ENCODE results near the gene NOD2. TPM values are rescaled to one million over a fixed set of nuclear protein-coding genes. Genes with fewer than 3 reads are reported as not detected.
A peak's percentile ranks its signal among the peaks of the same experiment; 100 is the strongest.

Gene NOD2
- total and polyA plus RNA-seq, 2 of the 13 experiments (the other 11 are each of a cell fraction or from before 2014, with no cell fraction given), result 0.27 to 0.81 TPM

GRCh38 chr16:50741225-50741780 lies 47.9 kb downstream of the NOD2 start (continued):
- no peak for TF ChIP-seq ZNF264 (CRISPR knock-in tag; IDR thresholded peaks at IDR 0.05)
- no peak for TF ChIP-seq TOPORS (CRISPR knock-in tag; IDR thresholded peaks at IDR 0.05)
- TF ChIP-seq ZNF138 (CRISPR knock-in tag; IDR thresholded peaks at IDR 0.05; ENCODE audit: low read depth), result no peak
- peak; percentile 67; the same call in 1 of the 2 replicates for TF ChIP-seq MEF2D (CRISPR knock-in tag; IDR thresholded peaks at IDR 0.05)
- TF ChIP-seq LRRFIP1 (CRISPR knock-in tag; conservative IDR thresholded peaks at IDR 0.05), result no peak
- TF ChIP-seq KDM1A (CRISPR knock-in tag; IDR thresholded peaks at IDR 0.05), result peak; percentile 93
- TF ChIP-seq ZNF839 (CRISPR knock-in tag; IDR thresholded peaks at IDR 0.05; ENCODE audit: borderline replicate concordance), result no peak; the same call in 1 of the 2 replicates
- TF ChIP-seq MEIS1 (CRISPR knock-in tag; IDR thresholded peaks at IDR 0.05; ENCODE audit: borderline replicate concordance), result peak; percentile 41; the same call in 1 of the 2 replicates
- TF ChIP-seq ZHX1 (CRISPR knock-in tag; IDR thresholded peaks at IDR 0.05; ENCODE audit: low read depth), result no peak
- no peak for TF ChIP-seq HCFC1 (IDR thresholded peaks at IDR 0.05; ENCODE audit: low read depth, low read length)
- no peak for TF ChIP-seq HIC2 (CRISPR knock-in tag; IDR thresholded peaks at IDR 0.05; ENCODE audit: low read depth)
- no peak for TF ChIP-seq HNRNPLL (IDR thresholded peaks at IDR 0.05; ENCODE audit: low read depth, low read length, poor library complexity, severe bottlenecking)
- no peak for TF ChIP-seq SMARCC2 (IDR thresholded peaks at IDR 0.05)
- peak; percentile 88; the same call in 1 of the 2 replicates for TF ChIP-seq CHD4 (IDR thresholded peaks at IDR 0.05; ENCODE audit: borderline replicate concordance, low read length)
- TF ChIP-seq ZKSCAN8 (CRISPR knock-in tag; IDR thresholded peaks at IDR 0.05; ENCODE audit: borderline replicate concordance), result 0 out of 2 replicates have a peak, but pooled peaks have one; percentile 16
- TF ChIP-seq POGZ (CRISPR knock-in tag; IDR thresholded peaks at IDR 0.05), result no peak
- peak; percentile 58; the same call in 1 of the 2 replicates for TF ChIP-seq ZNF547 (CRISPR knock-in tag; IDR thresholded peaks at IDR 0.05)
- no peak for TF ChIP-seq DPF2 (CRISPR knock-in tag; IDR thresholded peaks at IDR 0.05; ENCODE audit: borderline replicate concordance, low read depth)
- peak; percentile 8 for TF ChIP-seq SRSF1 (optimal IDR thresholded peaks at IDR 0.05; ENCODE audit: low read depth, low read length)
- no peak for TF ChIP-seq NR2C2 (CRISPR knock-in tag; IDR thresholded peaks at IDR 0.05; ENCODE audit: borderline replicate concordance)
- peak; percentile 17 for TF ChIP-seq PHF5A (CRISPR knock-in tag; IDR thresholded peaks at IDR 0.05; ENCODE audit: low read depth, unreplicated experiment)

All from HepG2 (cell line).